ENCODE results near the gene HEPHL1.

HEPHL1 gene

GRCh38 chr11:94130298-94131046, 109.3 kb downstream of the HEPHL1 start:
- Histone ChIP-seq H3K4me3 (ENCODE audit: low read depth in 1 of 2, low read length in 1 of 2) (no peak overlapping the region), H3K36me3 (no peaks in the 10 kb centered on the region), H3K9me3 (no peaks in the 10 kb centered on the region), H3K4me1 (ENCODE audit: control insufficient read depth in 1 of 2, insufficient read depth in 1 of 2, low read depth in 1 of 2, low read length in 1 of 2) (peaks cover 22 to 28% of the 10 kb centered on the region in 2 experiments), H3K27ac (no peak overlapping the region), H3K27me3 (peaks cover 55% of the 10 kb centered on the region)
- TF ChIP-seq CTCF (IDR thresholded peaks at IDR 0.05), result no peak

GRCh38 chr11:94131047-94131717, 110.0 kb downstream of the HEPHL1 start:
- no peak for TF ChIP-seq CTCF (IDR thresholded peaks at IDR 0.05)
- H3K4me3 ChIP-seq (ENCODE audit: low read depth in 1 of 2, low read length in 1 of 2), result no peak overlapping the region
- H3K27ac ChIP-seq, result no peak overlapping the region
- no peaks in the 10 kb centered on the region for H3K36me3 ChIP-seq
- H3K9me3 ChIP-seq, result no peaks in the 10 kb centered on the region
- peaks cover 53% of the 10 kb centered on the region for H3K27me3 ChIP-seq
- peaks cover 22 to 28% of the 10 kb centered on the region in 2 experiments for H3K4me1 ChIP-seq (ENCODE audit: control insufficient read depth in 1 of 2, insufficient read depth in 1 of 2, low read depth in 1 of 2, low read length in 1 of 2)

- Histone ChIP-seq H3K27me3 (peaks cover 48% of the 10 kb centered on the region), H3K36me3 (no peaks in the 10 kb centered on the region), H3K4me3 (ENCODE audit: low read depth in 1 of 2, low read length in 1 of 2) (no peak overlapping the region), H3K9me3 (no peaks in the 10 kb centered on the region), H3K27ac (no peak overlapping the region), H3K4me1 (ENCODE audit: control insufficient read depth in 1 of 2, insufficient read depth in 1 of 2, low read depth in 1 of 2, low read length in 1 of 2) (peaks cover 22 to 28% of the 10 kb centered on the region in 2 experiments)
- TF ChIP-seq CTCF (IDR thresholded peaks at IDR 0.05), result no peak
Measured at GRCh38 chr11:94131718-94132115, 110.6 kb downstream of the HEPHL1 start.

- no peak overlapping the region for H3K27ac ChIP-seq
- H3K4me3 ChIP-seq (ENCODE audit: low read depth in 1 of 2, low read length in 1 of 2), result no peak overlapping the region
- H3K36me3 ChIP-seq, result no peaks in the 10 kb centered on the region
- H3K9me3 ChIP-seq, result no peaks in the 10 kb centered on the region
- H3K4me1 ChIP-seq (ENCODE audit: control insufficient read depth in 1 of 2, insufficient read depth in 1 of 2, low read depth in 1 of 2, low read length in 1 of 2), result peaks cover 22 to 28% of the 10 kb centered on the region in 2 experiments
- peaks cover 44% of the 10 kb centered on the region for H3K27me3 ChIP-seq
- TF ChIP-seq CTCF (IDR thresholded peaks at IDR 0.05), result no peak
Measured at GRCh38 chr11:94132152-94132558, 111.0 kb downstream of the HEPHL1 start.

- no peaks in the 10 kb centered on the region for H3K36me3 ChIP-seq
- no peaks in the 10 kb centered on the region for H3K9me3 ChIP-seq
- peaks cover 22 to 28% of the 10 kb centered on the region in 2 experiments for H3K4me1 ChIP-seq (ENCODE audit: control insufficient read depth in 1 of 2, insufficient read depth in 1 of 2, low read depth in 1 of 2, low read length in 1 of 2)
- H3K27me3 ChIP-seq, result peaks cover 36% of the 10 kb centered on the region
- TF ChIP-seq CTCF (IDR thresholded peaks at IDR 0.05), result no peak
- H3K27ac ChIP-seq, result no peak overlapping the region
- H3K4me3 ChIP-seq (ENCODE audit: low read depth in 1 of 2, low read length in 1 of 2), result no peak overlapping the region
Measured at GRCh38 chr11:94132823-94133408, 111.8 kb downstream of the HEPHL1 start.
